K562 (cell line): ENCODE measurements around the gene CACTIN. TPM values are rescaled to one million over a fixed set of nuclear protein-coding genes. Genes with fewer than 3 reads are reported as not detected.

Source experiments
- ELF1 ChIP-seq: fragments of 200-800 bp; sonication (Bioruptor generic); IDR thresholded peaks from 2 replicates; pipeline ENCODE4 v1.6.1; 2016; ENCODE audit warnings: missing genetic modification characterization, missing compliant biosample characterization
- FOXM1 ChIP-seq, 2 experiments: fragments of 450-650 bp in 1 of 2; sonication (generic) in 1 of 2; formaldehyde crosslinking in 1 of 2; IDR thresholded peaks; 2 replicates each; pipeline versions ENCODE4 v1.6.1 to v1.9.0; 2017 to 2022; ENCODE audit warnings: low read depth in 2 of 2, mild to moderate bottlenecking in 2 of 2, missing genetic modification reagents in 1 of 2, moderate library complexity in 1 of 2
- MCM3 ChIP-seq: fragments of 450-650 bp; IDR thresholded peaks from 2 replicates; pipeline ENCODE4 v1.6.1; 2016
- MCM7 ChIP-seq, 2 experiments: fragments of 450-650 bp; IDR thresholded peaks; 2 replicates each; pipeline ENCODE4 v1.6.1; 2016 to 2018
- NCOA6 ChIP-seq: fragments of 450-650 bp; IDR thresholded peaks from 2 replicates; pipeline ENCODE4 v1.6.1; 2017; ENCODE audit warnings: mild to moderate bottlenecking
- NFRKB ChIP-seq: fragments of 450-650 bp; IDR thresholded peaks from 2 replicates; pipeline ENCODE4 v1.6.1; 2016; ENCODE audit warnings: low read depth
- PHB ChIP-seq: fragments of 250-450 bp; sonication (Bioruptor Pico); IDR thresholded peaks from 2 replicates; pipeline ENCODE4 v1.5.0; 2021
- RBM14 ChIP-seq: fragments of 200-400 bp; formaldehyde crosslinking; IDR thresholded peaks from 2 replicates; pipeline ENCODE4 v1.6.1; 2018; ENCODE audit warnings: low read depth, mild to moderate bottlenecking, low read length, moderate library complexity, borderline replicate concordance; ENCODE audit not compliant: insufficient read depth
- SFPQ ChIP-seq: fragments of 200-400 bp; formaldehyde crosslinking; IDR thresholded peaks from 2 replicates; pipeline ENCODE4 v1.6.1; 2017; ENCODE audit warnings: mild to moderate bottlenecking, low read depth, low read length, moderate library complexity
- SMAD3 ChIP-seq: fragments of 450-650 bp; formaldehyde crosslinking; conservative IDR thresholded peaks from 2 replicates; pipeline ENCODE4 v1.4.0; 2020; ENCODE audit warnings: mild to moderate bottlenecking
- TAF1 ChIP-seq: IDR thresholded peaks from 2 replicates; pipeline ENCODE4 v1.6.1; 2011; ENCODE audit warnings: mild to moderate bottlenecking, low read length, moderate library complexity; ENCODE audit not compliant: insufficient read depth, control insufficient read depth, severe bottlenecking; ENCODE audit errors: extremely low read depth
- TRIM28 ChIP-seq: fragments of 450-650 bp; IDR thresholded peaks from 2 replicates; pipeline ENCODE4 v1.6.1; 2017
- ZNF121 ChIP-seq: sonication (generic); formaldehyde crosslinking; conservative IDR thresholded peaks from 2 replicates; pipeline ENCODE4 v1.8.0; 2022; ENCODE audit warnings: missing genetic modification reagents
- ZNF592 ChIP-seq: fragments of 450-650 bp; IDR thresholded peaks from 2 replicates; pipeline ENCODE4 v1.6.1; 2017; ENCODE audit warnings: antibody characterized with exemption, mild to moderate bottlenecking
- polyA plus RNA-seq, 8 experiments: library from polyadenylated mRNA; depleted of rRNA in 4 of 8; stranded (reverse) in 5 of 8; unstranded in 3 of 8; fragments of >200 nt; fragmentation: Nextera tagmentation in 2 of 8; fragmentation: Illumina TruSeq in 1 of 8; extraction: Ambion mirVana in 2 of 8; extraction: Trizol in 1 of 8; gene quantifications; 2 replicates each; pipeline versions ENCODE4 v1.2.1 to v1.2.3, GENCODE V29; 2011 to 2014; ENCODE audit warnings: inconsistent platforms in 1 of 8, missing spikeins in 1 of 8
- total RNA-seq, 7 experiments: library from RNA; depleted of rRNA in 6 of 7; stranded (reverse); fragments of >200 nt in 6 of 7; fragmentation: Illumina TruSeq in 2 of 7; extraction: Trizol in 2 of 7; gene quantifications; 2 replicates each; pipeline versions ENCODE4 v1.2.1 to v1.2.3, GENCODE V29; 2011 to 2021; ENCODE audit warnings: low replicate concordance in 1 of 7

The CACTIN gene
- total and polyA plus RNA-seq, 9 of the 15 experiments (the other 6 are each of a cell fraction or from before 2014, with no cell fraction given): 0.15 to 49.2 (median 15.0) TPM

- TF ChIP-seq SFPQ (no peak), NFRKB (no peak), ELF1 (tag) (no peak), SMAD3 (no peak), FOXM1 (IDR thresholded peaks at IDR 0.05; ENCODE audit: low read depth) (no peak), FOXM1 (CRISPR knock-in tag; IDR thresholded peaks at IDR 0.05; ENCODE audit: low read depth) (no peak), NCOA6 (no peak), MCM3 (no peak), RBM14 (0 out of 2 replicates have a peak, but pooled peaks have one; percentile 47), PHB (CRISPR knock-in tag) (peak; percentile 89; the same call in 1 of the 2 replicates), TRIM28 (no peak), ZNF121 (CRISPR knock-in tag) (peak; percentile 61), TAF1 (peak; percentile 5), MCM7 (IDR thresholded peaks at IDR 0.05) (no peak), ZNF592 (no peak)
These were observed 53.3 kb downstream of the CACTIN start (continued) for GRCh38 chr19:3573162-3573857.
